Esophagus (tissue), 2 donors: ENCODE data around the gene CSH1. TPM values are rescaled to one million over a fixed set of nuclear protein-coding genes. Genes with fewer than 3 reads are reported as not detected.
"Not testable (repeated sequence)": the region's sequence is repeated elsewhere in the genome, so short reads cannot be mapped to it uniquely, and the experiment has no call there.

Experiments used
- H3K27ac ChIP-seq, 2 donors: one replicate each; pipeline ENCODE4 v1.5.1; 2013; ENCODE audit warnings: low read depth in 2 of 2, mild to moderate bottlenecking in 2 of 2, inconsistent platforms in 1 of 2, low read length in 1 of 2, moderate library complexity in 1 of 2
- H3K27me3 ChIP-seq, 2 donors: one replicate each; pipeline ENCODE4 v1.6.1; 2013; ENCODE audit warnings: low read length in 2 of 2, control low read depth in 1 of 2, mild to moderate bottlenecking in 1 of 2; ENCODE audit not compliant: insufficient read depth in 2 of 2, control insufficient read depth in 1 of 2
- H3K36me3 ChIP-seq, 2 donors: one replicate each; pipeline ENCODE4 v1.6.1; 2013; ENCODE audit warnings: low read length in 1 of 2; ENCODE audit not compliant: control insufficient read depth in 2 of 2, insufficient read depth in 2 of 2
- H3K4me1 ChIP-seq, 2 donors: one replicate each; pipeline ENCODE4 v1.6.1; 2013; ENCODE audit warnings: low read length in 1 of 2; ENCODE audit not compliant: control insufficient read depth in 2 of 2, insufficient read depth in 2 of 2
- H3K4me3 ChIP-seq, 2 donors: one replicate each; pipeline ENCODE4 v1.5.1; 2013; ENCODE audit warnings: low read length in 2 of 2, mild to moderate bottlenecking in 2 of 2, low read depth in 1 of 2, moderate library complexity in 1 of 2
- H3K9me3 ChIP-seq, 2 donors: one replicate each; pipeline ENCODE4 v1.6.1; 2013; ENCODE audit warnings: mild to moderate bottlenecking in 2 of 2, low read depth in 1 of 2, low read length in 1 of 2, moderate library complexity in 1 of 2; ENCODE audit not compliant: control insufficient read depth in 2 of 2, insufficient read depth in 1 of 2
- whole genome bisulfite sequencing, 2 donors: extraction: QIAGEN DNeasy Blood & Tissue Kit; methylation state at CpG; one replicate each; pipeline ENCODE4 v1.1.7; 2013; 5-methylcytosine and 5-hydroxymethylcytosine counted together
- polyA plus RNA-seq, 2 donors: library from polyadenylated mRNA; stranded (reverse); fragments of 200-250 nt; gene quantifications; one replicate each; pipeline ENCODE4 v1.2.3, GENCODE V29; 2013
- donor health status: healthy with polysubstance abuse.
- donor health status: Bipolar disorder and iron deficiency.

CSH1 gene
- polyA plus RNA-seq, 2 donors, result not detected

- H3K36me3 ChIP-seq, H3K9me3 ChIP-seq, H3K4me3 ChIP-seq, H3K4me1 ChIP-seq, H3K27me3 ChIP-seq, H3K27ac ChIP-seq: not testable (repeated sequence)
- WGBS, 2 donors, result 89 to 91% methylated on average over 10 of the region's 10 CpGs
Measured at GRCh38 chr17:63909586-63909985, 13.2 kb upstream of the CSH1 start.

- not testable (repeated sequence) for H3K27me3 ChIP-seq, H3K4me1 ChIP-seq
- 60 to 61% methylated on average over 10 to 11 of the region's 12 CpGs for WGBS, 2 donors
Measured at GRCh38 chr17:63907161-63907778, 10.9 kb upstream of the CSH1 start.

GRCh38 chr17:63904796-63905195 is 8.4 kb upstream of the CSH1 start:
- not testable (repeated sequence) for H3K4me3 ChIP-seq, H3K4me1 ChIP-seq, H3K27ac ChIP-seq, H3K9me3 ChIP-seq, H3K36me3 ChIP-seq, H3K27me3 ChIP-seq
- WGBS, 2 donors, result 83 to 91% methylated on average over 8 of the region's 8 CpGs

More at GRCh38 chr17:63907161-63907778, 10.9 kb upstream of the CSH1 start:
- H3K4me3 ChIP-seq, H3K9me3 ChIP-seq, H3K36me3 ChIP-seq, H3K27ac ChIP-seq: not testable (repeated sequence)

GRCh38 chr17:63903787-63904201 is 7.4 kb upstream of the CSH1 start:
- not testable (repeated sequence) for H3K4me1 ChIP-seq, H3K4me3 ChIP-seq, H3K36me3 ChIP-seq, H3K27ac ChIP-seq, H3K27me3 ChIP-seq, H3K9me3 ChIP-seq
- WGBS, 2 donors, result 33 to 37% methylated on average over 5 of the region's 5 CpGs

- not testable (repeated sequence) for H3K27ac ChIP-seq, H3K36me3 ChIP-seq, H3K4me3 ChIP-seq, H3K4me1 ChIP-seq, H3K27me3 ChIP-seq, H3K9me3 ChIP-seq
- WGBS, 2 donors, result 87 to 88% methylated on average over 2 of the region's 2 CpGs
Measured at GRCh38 chr17:63901971-63902370, 5.6 kb upstream of the CSH1 start.

GRCh38 chr17:63898899-63899798 is 2.8 kb upstream of the CSH1 start:
- H3K9me3 ChIP-seq, H3K36me3 ChIP-seq, H3K4me1 ChIP-seq, H3K27ac ChIP-seq, H3K4me3 ChIP-seq, H3K27me3 ChIP-seq: not testable (repeated sequence)
- WGBS, 2 donors, result 72 to 74% methylated on average over 6 of the region's 6 CpGs

- not testable (repeated sequence) for H3K36me3 ChIP-seq, H3K9me3 ChIP-seq, H3K4me3 ChIP-seq, H3K4me1 ChIP-seq, H3K27me3 ChIP-seq, H3K27ac ChIP-seq
- 91 to 92% methylated on average over 4 to 10 of the region's 10 CpGs for WGBS, 2 donors
Measured at GRCh38 chr17:63894821-63895220, 1.6 kb downstream of the CSH1 start.

- WGBS, 2 donors, result 61 to 62% methylated on average over 3 of the region's 3 CpGs
- not testable (repeated sequence) for H3K36me3 ChIP-seq, H3K27ac ChIP-seq
Measured at GRCh38 chr17:63894021-63894420, 2.4 kb downstream of the CSH1 start.

GRCh38 chr17:63892316-63893037 is 3.9 kb downstream of the CSH1 start:
- not testable (repeated sequence) for H3K36me3 ChIP-seq, H3K27me3 ChIP-seq, H3K4me3 ChIP-seq, H3K9me3 ChIP-seq, H3K4me1 ChIP-seq, H3K27ac ChIP-seq
- WGBS, 2 donors, result 51 to 69% methylated on average over 10 to 11 of the region's 11 CpGs

More at GRCh38 chr17:63894021-63894420, 2.4 kb downstream of the CSH1 start:
- not testable (repeated sequence) for H3K9me3 ChIP-seq, H3K4me1 ChIP-seq, H3K27me3 ChIP-seq, H3K4me3 ChIP-seq
